Fibroblast of lung (primary cell): ENCODE results near the gene LPIN1.

Experiments used
- CTCF ChIP-seq, 2 donors: IDR thresholded peaks in 1 of 2; conservative IDR thresholded peaks in 1 of 2; 1 replicate in 1 of 2; 2 replicates in 1 of 2; pipeline ENCODE4 v1.5.1; 2011 to 2012; ENCODE audit warnings: low read length in 2 of 2, control low read depth in 1 of 2, inconsistent platforms in 1 of 2, low read depth in 1 of 2, mild to moderate bottlenecking in 1 of 2
- EZH2 ChIP-seq: IDR thresholded peaks from 2 replicates; pipeline ENCODE4 v1.5.1; 2012; ENCODE audit warnings: low read length, control low read depth, mild to moderate bottlenecking; ENCODE audit errors: missing control alignments

DNA sequence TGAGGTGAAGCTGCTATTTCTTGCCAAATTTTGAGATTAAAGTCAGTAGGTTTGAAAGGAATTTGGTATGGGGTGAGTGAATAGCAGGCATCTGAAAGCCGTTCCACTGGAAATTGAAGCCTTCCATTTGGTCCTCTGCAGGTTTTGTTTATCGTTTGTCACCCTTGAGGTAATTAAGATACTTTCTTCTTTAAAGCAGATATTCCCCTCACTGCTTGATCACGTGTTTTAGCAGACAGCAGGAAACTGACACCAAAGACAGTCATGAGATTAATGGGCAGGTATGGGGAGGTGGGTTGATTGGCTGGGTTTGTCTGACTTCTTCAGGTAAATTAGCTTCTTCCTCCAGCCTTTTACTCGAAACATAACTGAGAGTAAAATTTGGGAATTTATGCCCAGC, 10.7 kb downstream of the LPIN1 start:
- TF ChIP-seq CTCF (conservative IDR thresholded peaks at IDR 0.05 in 1 of 2, IDR thresholded peaks at IDR 0.05 in 1 of 2; ENCODE audit: low read depth in 1 of 2, low read length in 2 of 2) = no peak
- no peak for TF ChIP-seq EZH2
